Loucy (cell line): Measurements from ENCODE around the gene CTNNA2.

ENCODE experiments used
- EZH2phosphoT487 ChIP-seq: fragments of 200-600 bp; IDR thresholded peaks from 2 replicates; pipeline ENCODE4 v1.6.1; 2018; ENCODE audit warnings: antibody characterized with exemption, mild to moderate bottlenecking, moderate library complexity, borderline replicate concordance
- TF ChIP-seq, protein P1 (sequence below): fragments of 200-600 bp; sonication (generic); conservative IDR thresholded peaks from 2 replicates; pipeline ENCODE4 v1.5.1; 2014; ENCODE audit warnings: mild to moderate bottlenecking, antibody characterized with exemption, low read length

DNA sequence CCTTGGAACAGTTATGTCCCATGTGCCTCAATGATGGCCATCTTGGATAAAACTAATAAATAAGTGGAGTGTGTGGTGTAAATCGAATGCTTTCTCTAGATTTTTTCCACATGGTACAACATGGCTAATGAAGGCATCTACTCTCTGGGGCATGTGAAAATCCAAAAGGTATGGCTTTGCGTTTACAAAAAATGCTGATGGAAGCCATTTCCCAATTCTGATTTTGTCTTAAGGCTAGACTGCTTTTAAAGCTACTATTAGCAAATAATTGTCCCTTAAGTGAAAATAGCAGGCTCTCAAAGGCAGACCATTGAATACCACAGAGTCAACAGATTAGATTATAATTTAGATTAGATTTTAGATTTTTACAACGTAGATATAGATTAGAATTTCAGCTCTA, 608.0 kb downstream of the CTNNA2 start:
- TF ChIP-seq EZH2phosphoT487, result no peak
- TF ChIP-seq, protein P1, sequence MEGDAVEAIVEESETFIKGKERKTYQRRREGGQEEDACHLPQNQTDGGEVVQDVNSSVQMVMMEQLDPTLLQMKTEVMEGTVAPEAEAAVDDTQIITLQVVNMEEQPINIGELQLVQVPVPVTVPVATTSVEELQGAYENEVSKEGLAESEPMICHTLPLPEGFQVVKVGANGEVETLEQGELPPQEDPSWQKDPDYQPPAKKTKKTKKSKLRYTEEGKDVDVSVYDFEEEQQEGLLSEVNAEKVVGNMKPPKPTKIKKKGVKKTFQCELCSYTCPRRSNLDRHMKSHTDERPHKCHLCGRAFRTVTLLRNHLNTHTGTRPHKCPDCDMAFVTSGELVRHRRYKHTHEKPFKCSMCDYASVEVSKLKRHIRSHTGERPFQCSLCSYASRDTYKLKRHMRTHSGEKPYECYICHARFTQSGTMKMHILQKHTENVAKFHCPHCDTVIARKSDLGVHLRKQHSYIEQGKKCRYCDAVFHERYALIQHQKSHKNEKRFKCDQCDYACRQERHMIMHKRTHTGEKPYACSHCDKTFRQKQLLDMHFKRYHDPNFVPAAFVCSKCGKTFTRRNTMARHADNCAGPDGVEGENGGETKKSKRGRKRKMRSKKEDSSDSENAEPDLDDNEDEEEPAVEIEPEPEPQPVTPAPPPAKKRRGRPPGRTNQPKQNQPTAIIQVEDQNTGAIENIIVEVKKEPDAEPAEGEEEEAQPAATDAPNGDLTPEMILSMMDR, result no peak
